ENCODE data around the gene CD226.
"Not testable (repeated sequence)": the region's sequence is repeated elsewhere in the genome, so short reads cannot be mapped to it uniquely, and the experiment has no call there.

Gene CD226

DNA sequence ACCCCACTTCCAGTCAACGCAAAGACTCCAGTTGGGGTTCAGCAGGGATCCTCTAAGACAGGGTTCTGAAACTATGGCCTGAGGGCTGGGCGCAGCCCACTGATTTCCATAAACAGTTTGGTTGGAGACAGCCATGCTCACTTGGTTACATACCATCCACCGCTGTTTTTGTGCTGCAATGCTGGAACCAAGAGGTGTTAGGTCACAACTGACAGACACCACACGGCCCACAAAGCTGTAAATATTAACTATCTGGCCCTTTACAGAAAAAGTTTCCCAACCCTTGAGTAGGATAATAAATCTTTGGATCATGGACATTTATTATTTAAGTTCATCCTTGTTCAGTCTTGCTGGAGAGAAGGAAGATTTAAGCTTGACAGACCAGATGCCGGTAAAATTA, 8.4 kb upstream of the CD226 start:
- DNase-seq = no peak

DNA sequence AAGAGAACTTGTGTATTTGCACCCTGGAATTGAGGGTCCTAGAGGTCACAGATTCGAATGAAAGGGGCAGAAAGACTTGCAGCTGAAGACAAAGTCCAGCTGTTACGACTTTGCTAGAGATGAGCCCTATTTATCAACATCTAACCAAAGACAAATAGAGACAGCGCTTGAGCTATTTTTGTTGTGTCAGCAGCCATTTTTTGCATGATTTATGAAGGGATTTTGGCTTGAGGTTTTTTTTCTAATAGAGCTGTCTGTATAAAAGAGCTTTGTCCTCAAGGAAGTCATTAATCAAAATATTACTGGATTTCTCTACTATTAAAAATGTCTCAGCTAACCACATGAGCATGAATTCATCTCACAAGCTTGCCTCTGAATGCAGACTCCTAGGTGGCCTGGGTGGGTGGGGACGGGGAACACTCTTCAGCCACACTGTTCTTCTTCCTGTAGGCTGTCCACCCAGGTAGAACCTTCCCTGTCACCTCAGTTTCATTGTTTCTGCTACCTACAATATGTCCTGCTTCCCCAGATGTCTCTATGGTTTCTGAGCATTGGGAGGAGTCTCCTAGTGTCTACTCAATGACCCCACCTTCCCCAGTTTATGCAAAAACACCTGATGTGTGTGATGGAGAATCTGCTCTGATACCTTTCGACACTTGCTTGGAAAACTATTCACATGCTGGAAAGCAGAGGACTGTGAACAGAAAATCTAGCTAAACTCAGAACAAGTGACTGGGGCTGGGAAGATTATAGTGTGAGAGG, 7.2 kb upstream of the CD226 start:
- DNase-seq = no peak

DNA sequence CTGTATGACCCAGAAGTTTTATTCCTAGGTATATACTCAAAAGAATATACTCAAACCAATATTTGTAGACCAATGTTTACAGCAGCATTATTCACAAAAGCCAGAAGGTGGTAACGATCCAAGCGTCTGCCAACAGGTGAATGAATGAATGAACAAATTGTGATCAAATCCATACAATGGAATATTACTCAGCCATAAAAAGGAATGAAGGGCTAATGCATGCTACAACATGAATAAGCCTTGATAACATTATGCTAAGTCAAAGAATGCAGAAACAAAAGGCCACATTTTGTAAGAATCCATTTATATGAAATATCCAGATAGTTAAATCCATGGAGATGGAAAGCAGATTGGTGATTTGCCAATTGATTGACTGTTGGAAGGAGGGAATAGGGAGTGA, 5.5 kb upstream of the CD226 start:
- DNase-seq = no peak

DNA sequence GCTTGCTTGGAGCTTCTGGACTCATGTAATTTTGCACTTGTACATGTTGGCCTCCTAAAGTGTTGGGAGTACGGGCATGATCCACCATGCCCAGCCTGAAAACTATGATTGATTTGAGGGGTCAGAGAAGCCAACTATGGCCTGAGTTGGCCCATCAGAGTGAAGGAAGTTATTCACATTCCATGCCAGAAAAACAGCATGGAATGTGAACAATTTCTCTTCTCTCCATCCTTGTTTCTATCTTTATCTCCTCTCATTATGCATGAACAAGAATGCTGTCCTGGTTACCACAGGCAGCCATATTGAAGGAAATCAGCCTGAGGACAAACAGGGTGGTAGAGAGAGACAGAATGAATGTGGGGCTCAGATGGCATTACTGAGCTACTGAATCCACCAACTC, 3.5 kb upstream of the CD226 start:
- DNase-seq = no peak

DNA sequence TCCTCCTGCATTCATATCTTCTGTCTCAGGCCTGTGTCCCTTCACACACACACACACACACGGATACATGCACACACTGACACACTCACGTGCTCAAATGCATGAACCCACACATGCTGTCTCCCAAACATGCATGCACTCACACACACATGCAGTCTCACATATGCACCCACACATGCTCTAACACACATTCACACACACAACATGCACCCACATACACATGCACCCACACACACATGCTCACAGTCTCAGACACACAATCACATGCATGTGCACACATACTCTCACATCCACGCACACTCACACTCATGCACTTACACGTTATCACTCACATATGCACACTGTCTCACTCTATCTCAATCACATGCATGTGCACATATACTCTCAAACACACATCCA, 1.9 kb upstream of the CD226 start:
- DNase-seq = no peak

DNA sequence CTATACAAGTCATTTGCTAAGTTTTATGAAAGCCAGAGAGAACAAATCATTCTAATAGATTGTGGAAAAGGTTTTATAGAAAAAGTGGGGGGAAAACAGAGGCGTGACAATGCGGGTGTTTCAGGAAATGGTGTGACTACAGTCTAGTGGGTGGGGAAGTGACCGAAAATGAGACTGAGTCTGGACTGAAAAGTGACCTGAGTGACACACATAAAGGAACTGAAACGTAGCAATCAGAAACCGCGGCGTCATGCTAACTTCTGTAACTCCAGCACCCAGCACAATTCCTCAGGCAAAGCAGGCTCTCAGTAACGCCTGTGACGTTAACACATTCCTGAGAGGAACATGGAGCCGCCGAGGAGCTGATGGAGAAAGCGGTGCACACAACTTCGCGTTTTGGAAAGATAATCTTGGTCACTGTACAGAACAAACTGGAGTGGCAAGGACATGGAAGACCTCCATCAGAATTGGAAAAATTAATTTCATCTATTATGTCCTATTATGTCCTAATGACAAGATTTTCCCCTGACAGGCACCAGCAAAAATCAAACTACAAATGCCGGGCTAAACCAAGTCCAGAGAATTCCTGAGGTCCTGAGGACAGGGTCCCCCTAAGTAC, 1.4 kb upstream of the CD226 start:
- DNase-seq = no peak

DNA sequence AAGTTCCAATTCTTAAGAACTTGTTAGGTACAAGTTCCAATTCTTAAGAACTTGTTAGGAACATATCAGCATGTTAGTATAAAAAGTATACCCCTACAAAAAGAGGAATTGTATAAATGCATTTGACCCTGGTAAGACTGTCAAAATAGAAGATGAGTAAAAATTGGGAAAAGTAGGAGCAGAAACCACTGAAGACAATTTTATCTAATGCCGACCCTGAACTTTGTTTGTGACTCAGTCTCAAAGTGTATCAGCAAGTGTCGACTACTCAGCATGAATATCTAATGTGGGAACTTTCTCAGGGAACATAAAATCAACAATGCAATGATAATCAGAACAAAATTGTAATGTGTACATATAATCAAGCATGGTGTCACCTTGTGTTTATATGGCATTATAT, 583 bp upstream of the CD226 start:
- no peak for DNase-seq

DNA sequence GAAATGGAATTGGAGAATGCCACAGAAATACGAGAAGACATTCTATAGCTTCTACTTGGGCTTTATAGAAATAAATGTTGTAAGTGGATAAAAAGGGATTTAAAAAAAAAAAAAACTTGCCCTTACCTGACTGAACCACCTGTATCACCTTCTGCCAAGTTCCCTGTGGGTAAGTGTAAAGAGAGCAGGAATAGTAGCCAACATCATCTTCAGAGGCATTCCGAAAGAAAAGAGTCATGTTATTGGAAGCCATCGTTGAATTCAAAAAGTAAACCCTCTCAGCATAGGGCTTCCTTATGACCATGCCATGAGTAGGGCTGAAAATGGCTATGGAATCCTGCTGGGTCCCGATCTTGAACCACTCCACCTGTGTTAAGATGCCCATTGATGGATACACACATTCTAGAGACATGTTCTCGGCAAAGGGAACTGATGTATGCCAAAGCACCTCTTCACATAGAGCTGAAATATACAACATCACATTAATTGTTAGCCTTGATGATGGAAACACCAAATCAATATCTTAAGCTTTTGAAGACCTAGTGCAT, 991 bp downstream of the CD226 start:
- no peak for DNase-seq

DNA sequence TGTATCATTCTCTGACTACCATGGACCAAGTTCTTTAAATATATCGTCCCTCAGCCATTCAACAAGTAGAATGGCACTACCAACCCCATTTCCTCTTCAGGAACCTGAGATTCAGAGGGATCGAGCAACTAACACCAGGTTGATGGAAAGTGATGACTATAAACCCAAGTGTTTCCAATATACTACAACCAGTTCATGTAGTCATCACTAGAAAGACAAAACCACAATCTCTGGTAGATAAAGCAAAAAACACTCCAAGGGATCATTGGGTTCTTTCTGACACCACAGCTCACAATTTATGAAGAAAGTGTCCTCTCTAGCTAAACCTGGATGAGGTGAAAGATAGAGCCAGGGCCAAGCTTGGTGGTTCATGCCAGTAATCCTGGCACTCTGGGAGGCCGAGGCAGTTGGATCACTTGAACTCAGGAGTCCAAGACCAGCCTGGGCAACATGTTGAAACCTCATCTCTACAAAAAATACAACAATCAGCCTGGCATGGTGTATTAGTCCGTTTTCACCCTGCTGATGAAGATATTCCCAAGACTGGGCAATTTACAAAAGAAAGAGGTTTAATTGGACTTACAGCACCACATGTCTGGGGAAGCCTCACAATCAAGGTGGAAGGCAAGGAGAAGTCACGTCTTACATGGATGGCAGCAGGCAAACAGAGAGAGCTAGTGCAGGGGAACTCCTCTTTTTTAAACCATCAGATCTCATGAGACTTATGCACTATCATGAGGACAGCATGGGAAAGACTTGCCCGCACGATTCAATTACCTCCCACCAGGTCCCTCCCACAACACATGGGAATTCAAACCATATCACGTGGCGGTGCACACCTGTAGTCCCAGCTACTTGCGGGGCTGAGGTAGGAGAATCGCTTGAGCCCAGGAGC, 2.2 kb downstream of the CD226 start:
- DNase-seq = no peak

DNA sequence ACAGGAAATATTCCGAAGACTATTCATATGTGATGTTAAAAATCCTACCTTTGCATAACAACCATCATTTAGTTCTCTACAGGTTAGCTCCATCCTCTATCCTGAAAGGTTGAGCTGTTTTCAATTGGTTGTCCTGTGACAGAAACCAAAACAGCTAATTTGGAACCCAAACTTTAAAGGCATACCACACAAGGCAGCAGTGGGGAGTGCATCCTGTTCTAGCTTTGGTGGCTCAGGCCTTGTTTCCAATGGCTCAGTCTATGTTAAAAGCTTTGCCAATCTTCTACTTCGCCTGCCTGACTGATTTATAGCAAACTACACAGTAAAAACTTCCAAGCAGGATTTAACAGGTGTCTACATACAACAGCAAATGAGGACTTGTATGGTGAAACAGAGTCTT, 3.2 kb downstream of the CD226 start:
- DNase-seq = no peak

DNA sequence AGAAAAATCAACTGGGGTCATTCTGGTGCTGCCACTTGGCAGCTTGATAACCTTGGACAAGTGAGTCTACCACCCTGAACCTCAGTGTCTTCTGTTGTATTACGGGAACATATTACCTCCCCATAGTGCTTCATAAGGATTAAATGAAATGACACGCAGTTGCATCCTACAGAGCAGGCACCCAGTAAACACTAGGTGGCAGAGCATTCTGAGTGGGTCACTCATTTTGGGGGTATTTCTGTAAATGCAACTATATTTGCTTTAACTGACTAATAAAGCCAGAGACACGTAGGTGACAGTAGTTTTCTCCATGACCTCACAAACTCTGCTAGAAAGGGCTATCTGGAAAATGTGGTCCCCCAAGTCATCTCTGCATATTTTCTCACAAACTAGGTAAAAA, 4.7 kb downstream of the CD226 start:
- no peak for DNase-seq

DNA sequence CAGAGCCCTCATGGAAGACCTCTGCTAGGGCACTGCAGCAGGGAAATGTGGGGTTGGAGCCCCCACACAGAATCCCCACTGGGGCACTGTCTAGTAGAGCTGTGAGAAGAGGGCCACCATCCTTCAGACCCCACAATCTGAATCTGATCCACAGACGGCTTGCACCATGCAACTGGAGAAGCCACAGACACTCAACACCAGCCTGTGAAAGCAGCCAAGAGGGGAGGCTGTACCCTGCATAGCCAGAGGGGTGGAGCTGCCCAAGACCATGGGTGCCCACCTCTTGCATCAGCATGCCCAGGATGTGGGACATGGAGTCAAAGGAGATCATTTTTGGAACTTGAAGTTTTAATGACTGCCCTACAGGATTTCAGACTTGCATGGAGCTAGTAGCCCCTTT, 6.5 kb downstream of the CD226 start:
- DNase-seq = no peak

DNA sequence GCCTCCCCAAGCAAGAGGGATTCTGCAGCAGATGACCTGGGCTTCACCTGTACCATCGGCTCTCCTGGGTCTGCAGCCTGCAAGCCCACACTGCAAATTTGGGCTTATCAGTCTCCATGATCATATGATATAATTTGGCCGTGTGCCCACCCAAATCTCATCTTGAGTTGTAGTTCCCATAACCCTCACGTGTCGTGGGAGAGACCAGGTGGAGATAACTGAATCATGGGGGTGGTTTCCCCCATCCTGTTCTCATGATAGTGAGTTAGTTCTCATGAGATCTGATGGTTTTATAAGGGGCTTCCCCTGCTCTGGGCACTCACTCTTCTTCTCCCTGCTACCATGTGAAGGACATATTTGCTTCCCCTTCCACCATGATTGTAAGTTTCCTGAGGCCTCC, 7.9 kb downstream of the CD226 start:
- not testable (repeated sequence) for DNase-seq

DNA sequence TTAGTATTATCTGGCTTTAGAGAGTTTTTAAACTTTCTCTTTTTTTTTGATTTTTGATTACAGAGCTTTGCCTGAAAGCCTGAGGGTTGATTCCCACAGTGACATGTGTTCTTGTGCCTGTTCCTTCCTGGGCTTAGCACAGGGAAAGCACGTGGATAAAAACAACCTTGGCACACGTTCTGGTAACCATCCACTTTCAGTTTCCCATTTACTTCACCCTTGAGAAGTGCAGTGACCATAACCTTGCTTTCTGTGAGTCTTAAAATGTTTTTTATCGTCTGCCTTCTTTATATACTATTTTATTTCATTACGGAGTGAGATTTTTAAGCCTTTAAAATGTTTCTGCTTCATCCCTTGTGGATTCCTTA, 11.5 kb downstream of the CD226 start:
- no peak for DNase-seq

DNA sequence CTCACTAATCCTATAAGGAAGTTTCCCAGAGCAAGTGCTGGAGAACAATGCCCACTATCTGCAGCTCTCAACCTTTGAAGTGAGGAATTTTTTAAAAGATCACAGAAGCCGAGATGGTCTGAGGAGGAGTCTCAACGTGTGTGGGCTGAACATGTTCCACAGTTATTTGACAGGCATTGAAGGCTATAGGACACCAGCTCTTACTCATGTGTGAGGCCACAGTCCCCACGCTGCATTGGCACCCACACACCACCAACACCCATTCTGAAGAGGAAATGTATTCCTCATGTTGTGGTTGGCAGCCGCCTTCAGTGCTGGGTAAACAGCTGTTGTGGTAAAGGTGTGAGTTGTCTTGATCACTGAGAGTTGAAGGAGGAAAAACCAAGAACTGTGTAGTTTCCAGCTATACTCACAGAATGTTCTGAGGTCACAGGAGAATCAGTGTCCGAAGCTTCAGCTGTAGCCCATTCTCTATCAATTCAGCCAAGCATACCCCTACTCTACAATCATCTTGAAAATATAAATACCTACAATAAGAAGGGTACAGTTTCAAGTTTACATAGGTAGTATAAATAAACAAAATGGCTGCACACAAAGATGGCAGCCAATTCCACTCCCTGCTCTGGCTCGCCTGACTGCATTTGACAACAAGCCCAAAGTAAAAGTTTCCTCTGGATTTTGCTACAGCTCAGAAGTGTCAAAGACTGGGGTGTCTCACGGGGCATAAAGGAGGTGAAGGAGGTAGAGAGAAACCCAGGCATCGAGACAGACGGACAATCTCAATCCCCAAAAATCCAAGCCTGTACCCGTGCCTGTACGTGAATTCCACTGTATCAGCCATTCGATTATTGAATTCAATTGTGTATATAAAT, 12.1 kb downstream of the CD226 start:
- DNase-seq = no peak

DNA sequence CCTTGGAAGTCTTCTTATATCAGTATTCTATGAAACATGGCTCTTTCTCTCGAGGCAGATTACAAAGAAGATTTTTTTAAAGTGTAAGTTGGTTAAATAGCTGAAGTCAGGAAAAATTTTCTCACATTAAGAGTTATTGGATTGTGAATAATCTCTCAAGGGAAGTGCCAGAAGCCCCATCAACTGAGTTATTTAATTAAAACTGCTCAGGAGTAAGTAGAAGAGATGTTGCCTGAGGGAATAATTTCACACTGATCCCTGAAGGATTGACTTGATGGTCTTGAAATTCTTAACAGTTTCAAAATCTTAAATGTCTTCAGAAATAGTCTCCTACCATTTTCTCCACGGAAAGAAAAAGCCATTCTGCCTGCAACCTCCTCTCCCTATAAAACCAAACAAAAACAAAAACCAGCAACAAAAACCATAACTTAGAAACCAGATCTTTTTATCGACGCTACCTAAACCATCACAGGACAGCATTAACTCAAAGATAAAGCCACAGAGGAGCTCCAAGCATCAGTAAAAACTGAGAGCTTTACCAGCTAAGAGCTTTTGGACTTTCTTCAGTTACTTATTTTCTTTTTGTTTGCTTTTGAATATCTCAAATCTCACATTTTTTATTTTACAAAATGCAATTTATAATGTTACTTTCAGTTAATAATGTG, 12.9 kb downstream of the CD226 start:
- DNase-seq = no peak

DNA sequence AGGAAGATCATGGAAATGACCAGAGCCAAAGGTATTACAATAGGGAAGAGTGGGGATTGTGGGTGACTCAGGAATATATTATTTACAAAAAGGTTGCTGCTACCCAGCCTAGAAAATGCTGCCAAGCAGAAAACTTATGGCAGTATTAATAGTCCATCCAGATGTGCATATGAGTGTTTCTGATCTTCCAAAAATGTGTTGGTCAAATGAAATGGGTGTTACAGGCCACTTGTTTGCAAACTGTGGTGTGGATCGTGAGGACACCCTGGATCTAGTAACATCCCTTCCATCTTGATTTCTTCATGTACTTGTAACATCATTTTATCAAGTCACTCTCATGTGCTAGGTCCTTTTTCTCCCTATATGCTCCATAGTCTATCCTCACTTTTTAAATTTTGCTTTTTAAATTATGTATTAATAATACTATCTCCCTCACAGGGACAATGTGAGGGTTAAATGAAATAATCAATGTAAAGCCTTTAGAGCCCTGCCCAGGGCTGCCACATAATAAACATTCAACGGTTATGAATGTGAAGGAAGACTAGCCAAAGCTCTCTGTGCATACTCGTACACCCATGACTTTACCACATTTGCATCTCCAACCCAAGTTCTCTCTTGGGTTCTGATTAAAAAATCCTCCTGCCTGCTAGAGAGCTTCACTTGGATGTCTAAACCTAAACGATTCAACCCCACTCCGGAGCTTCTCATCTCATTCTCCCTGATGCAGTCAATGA, 18.5 kb downstream of the CD226 start:
- DNase-seq = no peak

DNA sequence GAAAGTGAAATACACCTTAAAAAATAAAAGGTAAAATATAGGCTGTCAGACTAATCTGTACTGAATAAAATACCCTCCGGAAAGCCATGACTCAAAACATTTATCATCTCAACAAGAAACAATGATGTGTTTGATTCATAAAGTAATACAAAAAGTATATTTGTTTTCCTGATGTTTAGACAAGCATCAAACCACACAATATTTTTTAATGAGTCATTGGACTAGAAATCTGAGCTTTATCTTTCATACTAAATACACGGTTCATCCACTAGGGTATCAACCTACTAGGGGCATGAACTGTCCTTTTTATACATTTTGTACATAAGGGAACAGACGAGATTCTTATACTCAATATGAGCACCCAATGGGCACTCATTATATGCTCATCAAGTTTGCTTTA, 31.3 kb downstream of the CD226 start:
- DNase-seq = no peak

DNA sequence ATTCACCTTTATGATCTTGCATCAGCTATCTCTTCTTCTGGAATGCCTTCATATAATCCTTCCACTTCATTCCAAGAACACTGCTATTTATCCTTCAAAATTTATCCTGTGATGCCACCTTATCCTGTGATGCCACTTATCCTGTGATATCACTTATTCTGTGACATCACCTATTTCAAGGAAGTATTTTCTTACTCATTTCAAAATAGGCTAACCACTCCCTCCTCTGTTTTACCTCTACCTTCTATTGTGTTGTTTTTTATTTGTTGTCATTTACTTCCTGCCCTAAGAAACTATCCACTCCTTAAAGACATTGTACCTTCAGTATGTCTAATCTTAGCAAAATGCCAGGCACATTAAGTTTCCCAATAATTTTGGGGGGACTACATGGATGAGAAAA, 38.8 kb downstream of the CD226 start:
- DNase-seq = no peak

DNA sequence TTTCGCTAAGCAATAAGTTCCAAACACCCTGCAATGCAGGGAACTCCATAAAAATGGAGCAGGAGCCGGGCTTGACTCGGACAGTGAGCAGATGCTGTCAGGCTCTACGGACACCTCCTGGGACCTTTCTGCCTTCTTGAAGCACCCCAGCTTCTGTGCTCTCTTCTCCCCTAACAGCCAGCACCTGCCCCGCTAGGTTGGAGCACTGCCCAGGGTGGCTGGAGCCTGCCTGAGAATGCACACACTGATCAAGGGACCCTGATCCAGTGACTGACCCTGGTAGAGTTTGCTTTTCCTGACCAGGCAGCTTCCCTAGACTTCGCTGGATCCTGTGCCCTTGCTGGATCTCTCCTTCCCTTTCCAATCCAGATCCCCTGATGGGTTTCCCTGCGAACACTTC, 40.9 kb downstream of the CD226 start:
- DNase-seq = no peak

DNA sequence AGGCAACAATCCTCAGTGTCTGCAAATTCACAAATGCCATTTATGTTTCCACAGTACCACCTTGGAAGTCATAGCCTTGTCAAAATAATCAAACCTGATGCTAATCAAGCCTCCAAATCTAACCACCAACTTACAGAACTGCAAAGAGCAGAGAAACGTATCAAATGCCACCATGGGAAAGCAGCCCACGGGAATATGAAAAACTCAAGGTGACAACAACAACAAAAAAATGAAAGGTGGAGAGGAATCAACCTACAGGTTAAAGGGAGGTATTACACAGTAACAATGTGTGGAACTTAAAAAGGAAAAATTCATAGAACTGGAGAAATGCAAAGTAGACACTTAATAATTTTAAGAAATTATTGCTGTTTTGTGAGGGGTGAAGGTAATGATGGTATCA, 46.7 kb downstream of the CD226 start:
- no peak for DNase-seq
